ENCODE measurements around the gene OGFOD2.
"Not testable (repeated sequence)": the region's sequence is repeated elsewhere in the genome, so short reads cannot be mapped to it uniquely, and the experiment has no call there.

Gene OGFOD2

GRCh38 chr12:122932207-122932606, 42.8 kb upstream of the OGFOD2 start:
- Histone ChIP-seq H3K79me1 (ENCODE audit: low read length) (no peaks in the 10 kb centered on the region), H3K56ac (ENCODE audit: low read length) (no peak overlapping the region), H3K79me2 (ENCODE audit: control insufficient read depth, insufficient read depth, low read length) (no peaks in the 10 kb centered on the region), H3K36me3 (ENCODE audit: control insufficient read depth, insufficient read depth, low read length) (no peaks in the 10 kb centered on the region), H4K5ac (ENCODE audit: low read length) (no peak overlapping the region), H3K9ac (ENCODE audit: low read length) (no peak overlapping the region), H4K8ac (ENCODE audit: low read depth, low read length) (no peak overlapping the region), H2BK5ac (ENCODE audit: low read length) (no peak overlapping the region), H3K4ac (ENCODE audit: low read depth, low read length) (no peak overlapping the region), H3K18ac (ENCODE audit: low read length) (no peak overlapping the region), H2BK120ac (ENCODE audit: low read depth, low read length) (no peak overlapping the region), H2AK5ac (ENCODE audit: low read length) (no peak overlapping the region), H3K4me1 (ENCODE audit: control insufficient read depth, low read depth, low read length) (no peaks in the 10 kb centered on the region), H3K4me2 (ENCODE audit: low read length) (no peak overlapping the region), H3K4me3 (ENCODE audit: low read length) (no peak overlapping the region), H3K27me3 (ENCODE audit: insufficient read depth, low read length, poor library complexity) (no peaks in the 10 kb centered on the region), H2BK15ac (replicated peaks; ENCODE audit: low read depth) (no peak overlapping the region), H3K23ac (ENCODE audit: low read length) (no peak overlapping the region), H3K27ac (ENCODE audit: low read depth, low read length) (no peak overlapping the region)
- WGBS (ENCODE audit: extremely low coverage, insufficient coverage, low lambda C conversion rate), result no CpG with 5 or more reads among the region's 8 CpGs
- no peak for DNase-seq

- no peaks in the 10 kb centered on the region for H3K27me3 ChIP-seq (ENCODE audit: insufficient read depth, low read length, poor library complexity)
- no peaks in the 10 kb centered on the region for H3K36me3 ChIP-seq (ENCODE audit: control insufficient read depth, insufficient read depth, low read length)
- H2AK5ac ChIP-seq (ENCODE audit: low read length), result no peak overlapping the region
- H3K4me1 ChIP-seq (ENCODE audit: control insufficient read depth, low read depth, low read length), result no peaks in the 10 kb centered on the region
- no peak overlapping the region for H3K27ac ChIP-seq (ENCODE audit: low read depth, low read length)
- H3K56ac ChIP-seq (ENCODE audit: low read length), result no peak overlapping the region
- no peak overlapping the region for H3K18ac ChIP-seq (ENCODE audit: low read length)
- H3K9ac ChIP-seq (ENCODE audit: low read length), result no peak overlapping the region
- H2BK5ac ChIP-seq (ENCODE audit: low read length), result no peak overlapping the region
- H4K5ac ChIP-seq (ENCODE audit: low read length), result no peak overlapping the region
- H2BK15ac ChIP-seq (replicated peaks; ENCODE audit: low read depth), result no peak overlapping the region
- no CpG with 5 or more reads among the region's 3 CpGs for WGBS (ENCODE audit: extremely low coverage, insufficient coverage, low lambda C conversion rate)
- no peak overlapping the region for H3K23ac ChIP-seq (ENCODE audit: low read length)
- no peak for DNase-seq
- no peak overlapping the region for H3K4me2 ChIP-seq (ENCODE audit: low read length)
- H3K4me3 ChIP-seq (ENCODE audit: low read length), result no peak overlapping the region
- no peak overlapping the region for H2BK120ac ChIP-seq (ENCODE audit: low read depth, low read length)
- H3K4ac ChIP-seq (ENCODE audit: low read depth, low read length), result no peak overlapping the region
- H3K79me2 ChIP-seq (ENCODE audit: control insufficient read depth, insufficient read depth, low read length), result no peaks in the 10 kb centered on the region
- H3K79me1 ChIP-seq (ENCODE audit: low read length), result no peaks in the 10 kb centered on the region
- H4K8ac ChIP-seq (ENCODE audit: low read depth, low read length), result no peak overlapping the region
Measured at GRCh38 chr12:122934722-122935121, 40.3 kb upstream of the OGFOD2 start.

- Histone ChIP-seq H3K79me1 (ENCODE audit: low read length) (no peaks in the 10 kb centered on the region), H3K9ac (ENCODE audit: low read length) (no peak overlapping the region), H3K18ac (ENCODE audit: low read length) (no peak overlapping the region), H3K4ac (ENCODE audit: low read depth, low read length) (no peak overlapping the region), H2BK120ac (ENCODE audit: low read depth, low read length) (no peak overlapping the region), H4K5ac (ENCODE audit: low read length) (no peak overlapping the region), H3K27ac (ENCODE audit: low read depth, low read length) (no peak overlapping the region), H3K4me1 (ENCODE audit: control insufficient read depth, low read depth, low read length) (no peaks in the 10 kb centered on the region), H3K27me3 (ENCODE audit: insufficient read depth, low read length, poor library complexity) (no peaks in the 10 kb centered on the region), H4K8ac (ENCODE audit: low read depth, low read length) (no peak overlapping the region), H2BK15ac (replicated peaks; ENCODE audit: low read depth) (no peak overlapping the region), H3K36me3 (ENCODE audit: control insufficient read depth, insufficient read depth, low read length) (no peaks in the 10 kb centered on the region), H3K79me2 (ENCODE audit: control insufficient read depth, insufficient read depth, low read length) (no peaks in the 10 kb centered on the region), H3K23ac (ENCODE audit: low read length) (no peak overlapping the region), H3K56ac (ENCODE audit: low read length) (no peak overlapping the region), H2BK5ac (ENCODE audit: low read length) (no peak overlapping the region), H3K4me3 (ENCODE audit: low read length) (no peak overlapping the region), H3K4me2 (ENCODE audit: low read length) (no peak overlapping the region), H2AK5ac (ENCODE audit: low read length) (no peak overlapping the region)
- no CpG with 5 or more reads among the region's 8 CpGs for WGBS (ENCODE audit: extremely low coverage, insufficient coverage, low lambda C conversion rate)
- DNase-seq, result no peak
Measured at GRCh38 chr12:122935318-122935717, 39.7 kb upstream of the OGFOD2 start.

GRCh38 chr12:122937622-122938091, 37.4 kb upstream of the OGFOD2 start:
- Histone ChIP-seq H4K5ac (ENCODE audit: low read length) (no peak overlapping the region), H2BK5ac (ENCODE audit: low read length) (no peak overlapping the region), H2BK120ac (ENCODE audit: low read depth, low read length) (no peak overlapping the region), H2BK15ac (replicated peaks; ENCODE audit: low read depth) (no peak overlapping the region), H4K8ac (ENCODE audit: low read depth, low read length) (no peak overlapping the region), H3K79me1 (ENCODE audit: low read length) (no peaks in the 10 kb centered on the region), H3K18ac (ENCODE audit: low read length) (no peak overlapping the region), H2AK5ac (ENCODE audit: low read length) (no peak overlapping the region), H3K27me3 (ENCODE audit: insufficient read depth, low read length, poor library complexity) (no peaks in the 10 kb centered on the region), H3K4ac (ENCODE audit: low read depth, low read length) (no peak overlapping the region), H3K79me2 (ENCODE audit: control insufficient read depth, insufficient read depth, low read length) (no peaks in the 10 kb centered on the region), H3K9ac (ENCODE audit: low read length) (no peak overlapping the region), H3K27ac (ENCODE audit: low read depth, low read length) (no peak overlapping the region), H3K56ac (ENCODE audit: low read length) (no peak overlapping the region), H3K4me1 (ENCODE audit: control insufficient read depth, low read depth, low read length) (no peaks in the 10 kb centered on the region), H3K23ac (ENCODE audit: low read length) (no peak overlapping the region), H3K4me3 (ENCODE audit: low read length) (no peak overlapping the region), H3K36me3 (ENCODE audit: control insufficient read depth, insufficient read depth, low read length) (no peaks in the 10 kb centered on the region), H3K4me2 (ENCODE audit: low read length) (no peak overlapping the region)
- no peak for DNase-seq
- no CpG with 5 or more reads among the region's 3 CpGs for WGBS (ENCODE audit: extremely low coverage, insufficient coverage, low lambda C conversion rate)

GRCh38 chr12:122939125-122939524, 35.9 kb upstream of the OGFOD2 start:
- H3K79me1 ChIP-seq (ENCODE audit: low read length), result no peaks in the 10 kb centered on the region
- no peak overlapping the region for H3K9ac ChIP-seq (ENCODE audit: low read length)
- H3K4ac ChIP-seq (ENCODE audit: low read depth, low read length), result no peak overlapping the region
- H2AK5ac ChIP-seq (ENCODE audit: low read length), result no peak overlapping the region
- H3K18ac ChIP-seq (ENCODE audit: low read length), result no peak overlapping the region
- H3K36me3 ChIP-seq (ENCODE audit: control insufficient read depth, insufficient read depth, low read length), result no peaks in the 10 kb centered on the region
- H3K27ac ChIP-seq (ENCODE audit: low read depth, low read length), result no peak overlapping the region
- H2BK120ac ChIP-seq (ENCODE audit: low read depth, low read length), result no peak overlapping the region
- no peak overlapping the region for H3K23ac ChIP-seq (ENCODE audit: low read length)
- WGBS (ENCODE audit: extremely low coverage, insufficient coverage, low lambda C conversion rate), result no CpG with 5 or more reads among the region's 4 CpGs
- H3K27me3 ChIP-seq (ENCODE audit: insufficient read depth, low read length, poor library complexity), result no peaks in the 10 kb centered on the region
- no peak overlapping the region for H3K56ac ChIP-seq (ENCODE audit: low read length)
- no peak overlapping the region for H3K4me2 ChIP-seq (ENCODE audit: low read length)
- H2BK5ac ChIP-seq (ENCODE audit: low read length), result no peak overlapping the region
- H2BK15ac ChIP-seq (replicated peaks; ENCODE audit: low read depth), result no peak overlapping the region
- no peaks in the 10 kb centered on the region for H3K79me2 ChIP-seq (ENCODE audit: control insufficient read depth, insufficient read depth, low read length)
- no peak overlapping the region for H4K8ac ChIP-seq (ENCODE audit: low read depth, low read length)
- no peaks in the 10 kb centered on the region for H3K4me1 ChIP-seq (ENCODE audit: control insufficient read depth, low read depth, low read length)
- H4K5ac ChIP-seq (ENCODE audit: low read length), result no peak overlapping the region
- DNase-seq, result no peak
- H3K4me3 ChIP-seq (ENCODE audit: low read length), result no peak overlapping the region

- H3K27ac ChIP-seq (ENCODE audit: low read depth, low read length); H4K8ac ChIP-seq (ENCODE audit: low read depth, low read length); H2BK15ac ChIP-seq (replicated peaks; ENCODE audit: low read depth); H4K5ac ChIP-seq (ENCODE audit: low read length); H3K4ac ChIP-seq (ENCODE audit: low read depth, low read length); H2BK5ac ChIP-seq (ENCODE audit: low read length); H3K18ac ChIP-seq (ENCODE audit: low read length); H3K79me2 ChIP-seq (ENCODE audit: control insufficient read depth, insufficient read depth, low read length); H2AK5ac ChIP-seq (ENCODE audit: low read length); H3K27me3 ChIP-seq (ENCODE audit: insufficient read depth, low read length, poor library complexity); H3K79me1 ChIP-seq (ENCODE audit: low read length); H3K4me2 ChIP-seq (ENCODE audit: low read length); H2BK120ac ChIP-seq (ENCODE audit: low read depth, low read length); H3K36me3 ChIP-seq (ENCODE audit: control insufficient read depth, insufficient read depth, low read length); DNase-seq; H3K9ac ChIP-seq (ENCODE audit: low read length); H3K56ac ChIP-seq (ENCODE audit: low read length); H3K23ac ChIP-seq (ENCODE audit: low read length); H3K4me3 ChIP-seq (ENCODE audit: low read length); H3K4me1 ChIP-seq (ENCODE audit: control insufficient read depth, low read depth, low read length): not testable (repeated sequence)
- no CpG with 5 or more reads among the region's 5 CpGs for WGBS (ENCODE audit: extremely low coverage, insufficient coverage, low lambda C conversion rate)
Measured at GRCh38 chr12:122941351-122941750, 33.7 kb upstream of the OGFOD2 start.
